Endodermal cell (in vitro differentiated cells): Measurements from ENCODE around the gene MYLK3. TPM values are rescaled to one million over a fixed set of nuclear protein-coding genes. Genes with fewer than 3 reads are reported as not detected.

Experiments used
- DNase-seq: peaks from one replicate; pipeline ENCODE4 v3.0.0-alpha.2; 2017
- H3K27ac ChIP-seq: 2 replicates; pipeline ENCODE4 v1.5.1; 2013; ENCODE audit warnings: mild to moderate bottlenecking, low read depth, low read length, moderate library complexity
- H3K27me3 ChIP-seq: 2 replicates; pipeline ENCODE4 v1.6.1; 2013; ENCODE audit warnings: mild to moderate bottlenecking, low read length, moderate library complexity; ENCODE audit not compliant: insufficient read depth, control insufficient read depth, poor library complexity, severe bottlenecking
- H3K36me3 ChIP-seq: 2 replicates; pipeline ENCODE4 v1.7.0; 2013; ENCODE audit warnings: mild to moderate bottlenecking, low read length, moderate library complexity; ENCODE audit not compliant: control insufficient read depth, insufficient read depth
- H3K4me1 ChIP-seq: one replicate; pipeline ENCODE4 v1.7.0; 2013; ENCODE audit warnings: low read length; ENCODE audit not compliant: control insufficient read depth, insufficient read depth
- H3K4me3 ChIP-seq: 2 replicates; pipeline ENCODE4 v1.5.1; 2013; ENCODE audit warnings: mild to moderate bottlenecking, low read length, moderate library complexity
- H3K9ac ChIP-seq: 2 replicates; pipeline ENCODE4 v1.6.1; 2013; ENCODE audit warnings: mild to moderate bottlenecking, low read length, moderate library complexity; ENCODE audit not compliant: poor library complexity, severe bottlenecking; ENCODE audit errors: extremely low read depth
- H3K9me3 ChIP-seq: 2 replicates; pipeline ENCODE4 v1.6.1; 2013; ENCODE audit warnings: mild to moderate bottlenecking, low read length, moderate library complexity; ENCODE audit not compliant: control insufficient read depth
- H3K27ac Mint-ChIP-seq: 2 replicates; pipeline ENCODE4 v1.8.0; 2020; ENCODE audit warnings: mixed read lengths
- H3K27me3 Mint-ChIP-seq: 2 replicates; pipeline ENCODE4 v1.8.0; 2021; ENCODE audit warnings: mild to moderate bottlenecking, mixed read lengths; ENCODE audit not compliant: insufficient read depth
- H3K36me3 Mint-ChIP-seq: 2 replicates; pipeline ENCODE4 v1.8.0; 2020; ENCODE audit warnings: low read depth, mixed read lengths
- H3K4me1 Mint-ChIP-seq: 2 replicates; pipeline ENCODE4 v1.8.0; 2020; ENCODE audit warnings: mixed read lengths
- H3K4me3 Mint-ChIP-seq: 2 replicates; pipeline ENCODE4 v1.8.0; 2020; ENCODE audit warnings: mild to moderate bottlenecking, moderate library complexity, mixed read lengths
- H3K9me3 Mint-ChIP-seq: 2 replicates; pipeline ENCODE4 v1.8.0; 2020; ENCODE audit warnings: mild to moderate bottlenecking, mixed read lengths
- CTCF ChIP-seq: fragments of 200-600 bp; sonication (generic); conservative IDR thresholded peaks from 2 replicates; pipeline ENCODE4 v1.5.0; 2021; ENCODE audit warnings: antibody characterized with exemption, mild to moderate bottlenecking
- WGBS, 2 experiments: methylation state at CpG; one replicate each; pipeline versions ENCODE4 v1.1.5 to v1.1.7; 2013; ENCODE audit warnings: missing lambda C conversion rate in 2 of 2, mixed read lengths in 1 of 2; ENCODE audit not compliant: insufficient coverage in 1 of 2, insufficient read length in 1 of 2; 5-methylcytosine and 5-hydroxymethylcytosine counted together
- long read RNA-seq, 4 experiments: library from polyadenylated mRNA in 2 of 4; library from RNA in 1 of 4; library from capped mRNA in 1 of 4; stranded (forward) in 3 of 4; unstranded in 1 of 4; transcript quantifications; one replicate each; pipeline ENCODE4 v2.0.0, GENCODE V29; 2020 to 2021; ENCODE audit warnings: inconsistent platforms in 1 of 4
- polyA plus RNA-seq, 2 experiments: library from polyadenylated mRNA; stranded (reverse); fragments of 50-300 nt; gene quantifications; one replicate each; pipeline ENCODE4 v1.2.3, GENCODE V29; 2013
- total RNA-seq, 2 donors: library from RNA; stranded (reverse); fragmentation: NEBNext Ultra II Directional in 1 of 2; extraction: Animal tissue kit (Norgen Biotek cat#: 25700) in 1 of 2; gene quantifications; 2 replicates in 1 of 2; 3 replicates in 1 of 2; pipeline ENCODE4 v1.2.1, GENCODE V29; 2021

MYLK3 gene
- total RNA-seq, result 1 to 10 TPM; 2.3 to 4.0 TPM
- 1.1 TPM for polyA plus RNA-seq (2013, experiment 1 of 2)
- polyA plus RNA-seq (2013, experiment 2 of 2), result 0.95 TPM
- long read RNA-seq, experiment 1, result 0 reads
- long read RNA-seq, experiment 2, result 0 reads
- long read RNA-seq, experiment 3, partial matches to known transcripts, result 3 of 3 reads
- long read RNA-seq, experiment 3, other reads (novel, unspliced or antisense), result 0 of 3 reads
- long read RNA-seq, experiment 4, result 0 reads

GRCh38 chr16:46747777-46748651 is at the start of gene MYLK3:
Gene MYLK3 (minus strand): TSS chr16:46748344. CDS start chr16:46748193, 151 bp downstream.
- no peaks in the 10 kb centered on the region for H3K36me3 Mint-ChIP-seq
- H3K27ac ChIP-seq, result peak within 1 kb of the TSS; percentile 52
- peak; percentile 91 for DNase-seq

GRCh38 chr16:46797501-46797900 is 49.4 kb upstream of the MYLK3 start:
- TF ChIP-seq CTCF, result no peak
- Histone ChIP-seq H3K9me3 (peaks cover 47% of the 10 kb centered on the region), H3K27ac (no peak overlapping the region), H3K36me3 (peaks cover 29% of the 10 kb centered on the region), H3K27me3 (no peaks in the 10 kb centered on the region), H3K4me1 (no peaks in the 10 kb centered on the region), H3K4me3 (no peak overlapping the region), H3K9ac (no peak overlapping the region)
- peaks cover 32% of the 10 kb centered on the region for H3K9me3 Mint-ChIP-seq
- no peaks in the 10 kb centered on the region for H3K4me1 Mint-ChIP-seq
- no peak overlapping the region for H3K27ac Mint-ChIP-seq
- peaks cover 32% of the 10 kb centered on the region for H3K36me3 Mint-ChIP-seq
- no peaks in the 10 kb centered on the region for H3K27me3 Mint-ChIP-seq
- H3K4me3 Mint-ChIP-seq, result no peak overlapping the region
- WGBS, 2 experiments, result 97% methylated on average over 4 of the region's 4 CpGs; no CpG with 5 or more reads in 1 of the 2 experiments
- DNase-seq, result no peak

More at GRCh38 chr16:46747777-46748651, at the start of gene MYLK3:
- H3K4me1 ChIP-seq, result peaks cover 19% of the 10 kb centered on the region
- Mint-ChIP-seq H3K9me3 (no peaks in the 10 kb centered on the region), H3K27me3 (no peaks in the 10 kb centered on the region), H3K27ac (peak within 1 kb of the TSS; percentile 58), H3K4me3 (no peak within 1 kb of the TSS), H3K4me1 (peaks cover 42% of the 10 kb centered on the region)
- H3K9ac ChIP-seq, result no peak within 1 kb of the TSS
- 64 to 84% methylated on average over 16 to 25 of the region's 25 CpGs for WGBS, 2 experiments
- H3K27me3 ChIP-seq, result no peaks in the 10 kb centered on the region
- H3K4me3 ChIP-seq, result no peak within 1 kb of the TSS
- no peak for TF ChIP-seq CTCF
- no peaks in the 10 kb centered on the region for H3K36me3 ChIP-seq
- no peaks in the 10 kb centered on the region for H3K9me3 ChIP-seq

GRCh38 chr16:46796764-46797269 is 48.7 kb upstream of the MYLK3 start:
- no peak overlapping the region for H3K4me3 Mint-ChIP-seq
- no peak overlapping the region for H3K27ac ChIP-seq
- peaks cover 31% of the 10 kb centered on the region for H3K36me3 Mint-ChIP-seq
- no peaks in the 10 kb centered on the region for H3K4me1 Mint-ChIP-seq
- 100% methylated on average over 1 of the region's 1 CpG; no CpG with 5 or more reads in 1 of the 2 experiments for WGBS, 2 experiments
- H3K27me3 ChIP-seq, result no peaks in the 10 kb centered on the region
- no peak overlapping the region for H3K4me3 ChIP-seq
- H3K36me3 ChIP-seq, result peaks cover 27% of the 10 kb centered on the region
- H3K4me1 ChIP-seq, result no peaks in the 10 kb centered on the region
- no peak overlapping the region for H3K9ac ChIP-seq
- H3K27me3 Mint-ChIP-seq, result no peaks in the 10 kb centered on the region
- H3K9me3 ChIP-seq, result peaks cover 47% of the 10 kb centered on the region
- H3K9me3 Mint-ChIP-seq, result peaks cover 35% of the 10 kb centered on the region
- TF ChIP-seq CTCF, result no peak
- H3K27ac Mint-ChIP-seq, result no peak overlapping the region
- no peak for DNase-seq
